HL-60 (cell line): ENCODE results near the gene TRIM40.

Experiments
- DNase-seq, 2 experiments: peaks; one replicate each; pipeline ENCODE4 v3.0.0-alpha.2; 2010 to 2020; ENCODE audit warnings: low read depth in 1 of 2, low spot score in 1 of 2
- H3K27ac ChIP-seq: fragments of 250-450 bp; sonication (Bioruptor Pico); replicated peaks from 2 replicates; pipeline ENCODE4 v1.5.1; 2020; ENCODE audit warnings: mild to moderate bottlenecking, moderate library complexity
- H3K27me3 ChIP-seq: fragments of 250-450 bp; sonication (Bioruptor Pico); 2 replicates; pipeline ENCODE4 v1.5.1; 2021; ENCODE audit warnings: mild to moderate bottlenecking, moderate library complexity; ENCODE audit not compliant: insufficient read depth, poor library complexity, severe bottlenecking
- H3K4me3 ChIP-seq: replicated peaks from 2 replicates; pipeline ENCODE4 v1.5.1; 2011; ENCODE audit warnings: mild to moderate bottlenecking, control low read depth, low read length; ENCODE audit not compliant: insufficient read depth
- CTCF ChIP-seq: IDR thresholded peaks from one replicate; pipeline ENCODE4 v1.5.1; 2011; ENCODE audit warnings: low read length, control low read depth, inconsistent platforms; ENCODE audit not compliant: insufficient read depth
- GABPA ChIP-seq: IDR thresholded peaks from 2 replicates; pipeline ENCODE4 v1.6.1; 2012; ENCODE audit warnings: low read depth
- POLR2AphosphoS5 ChIP-seq: IDR thresholded peaks from 2 replicates; pipeline ENCODE4 v1.6.1; 2012; ENCODE audit warnings: low read depth
- REST ChIP-seq: IDR thresholded peaks from 2 replicates; pipeline ENCODE4 v1.6.1; 2012; ENCODE audit warnings: low read depth; ENCODE audit not compliant: insufficient replicate concordance
- SPI1 ChIP-seq: IDR thresholded peaks from 2 replicates; pipeline ENCODE4 v1.6.1; 2012; ENCODE audit warnings: low read depth, mild to moderate bottlenecking, borderline replicate concordance

The TRIM40 gene

GRCh38 chr6:30168741-30169140, 32.8 kb downstream of the TRIM40 start:
- H3K27ac ChIP-seq = no peak overlapping the region
- TF ChIP-seq CTCF (no peak), REST (no peak), POLR2AphosphoS5 (no peak), GABPA (no peak), SPI1 (no peak)
- no peak overlapping the region for H3K4me3 ChIP-seq
- peaks cover 40% of the 10 kb centered on the region for H3K27me3 ChIP-seq
- no peak for DNase-seq

GRCh38 chr6:30169658-30170614, 34.0 kb downstream of the TRIM40 start:
- peak in 1 of 2 experiments; percentile 25 for DNase-seq
- Histone ChIP-seq H3K27ac (no peak overlapping the region), H3K4me3 (no peak overlapping the region), H3K27me3 (peaks cover 44% of the 10 kb centered on the region)
- TF ChIP-seq CTCF (peak; percentile 70), REST (no peak)

- Histone ChIP-seq H3K27me3 (peaks cover 46% of the 10 kb centered on the region), H3K4me3 (no peak overlapping the region), H3K27ac (no peak overlapping the region)
- TF ChIP-seq REST = no peak
- TF ChIP-seq CTCF = no peak
- no peak for TF ChIP-seq SPI1
- no peak for TF ChIP-seq GABPA
- TF ChIP-seq POLR2AphosphoS5 = no peak
- no peak for DNase-seq
Measured at GRCh38 chr6:30171677-30172471, 35.9 kb downstream of the TRIM40 start.
